ENCODE measurements around the gene DCUN1D3.

The DCUN1D3 gene

DNA sequence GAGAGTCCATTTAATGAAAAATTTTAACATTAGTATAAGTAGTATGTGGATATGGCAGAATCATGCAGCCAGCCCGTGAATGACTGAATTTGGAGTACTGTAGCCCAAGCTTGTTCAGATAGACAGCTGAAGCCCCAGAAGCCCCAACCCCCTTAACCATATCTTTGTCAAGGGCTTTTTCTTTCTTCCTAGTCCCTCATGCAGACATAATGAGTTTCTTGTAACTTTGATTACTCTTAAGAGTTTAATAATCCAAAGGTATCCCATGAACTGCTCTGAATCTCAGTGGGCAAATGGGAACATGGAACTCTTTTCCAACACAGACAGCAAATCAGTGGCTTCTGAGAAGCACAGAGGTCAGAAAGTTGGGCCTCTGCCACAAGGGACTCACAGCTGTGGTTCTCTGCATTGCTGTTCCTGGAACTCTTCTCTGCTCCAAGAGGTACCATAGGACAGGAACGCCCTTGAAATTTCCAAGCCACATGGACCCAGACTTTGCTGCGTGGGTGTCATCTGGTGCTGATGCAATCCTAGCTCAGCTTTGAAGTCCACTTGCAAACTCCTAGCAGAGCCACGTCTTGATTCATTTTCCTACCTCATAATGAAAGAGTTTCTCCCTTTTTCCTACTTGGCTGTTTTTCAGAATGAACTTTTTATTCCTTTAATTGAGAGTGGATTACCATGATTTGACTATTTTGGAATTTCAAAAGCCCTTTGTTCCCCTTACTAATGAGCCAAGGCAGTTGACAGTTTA, 18.5 kb upstream of the DCUN1D3 start:
- DNase-seq (ENCODE audit: low spot score), result no peak

DNA sequence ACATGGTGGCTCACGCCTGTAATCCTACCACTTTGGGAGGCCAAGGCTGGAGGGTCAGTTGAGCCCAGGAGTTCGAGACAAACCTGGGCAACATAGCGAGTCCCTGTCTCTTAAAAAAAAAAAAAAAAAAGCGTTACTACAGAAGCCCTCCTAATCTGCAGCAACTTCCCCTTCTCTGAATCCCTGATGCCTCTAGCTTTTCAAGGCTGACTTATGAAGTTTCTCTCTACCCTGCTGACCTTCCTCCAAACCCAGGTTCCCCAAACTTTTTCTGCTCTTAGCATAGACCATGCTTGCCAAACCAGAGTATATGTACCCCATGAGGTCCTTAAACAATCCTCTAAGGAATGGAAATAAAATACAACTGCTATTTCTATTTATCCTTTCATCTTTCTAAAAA, 16.8 kb upstream of the DCUN1D3 start:
- no peak for DNase-seq (ENCODE audit: low spot score)

DNA sequence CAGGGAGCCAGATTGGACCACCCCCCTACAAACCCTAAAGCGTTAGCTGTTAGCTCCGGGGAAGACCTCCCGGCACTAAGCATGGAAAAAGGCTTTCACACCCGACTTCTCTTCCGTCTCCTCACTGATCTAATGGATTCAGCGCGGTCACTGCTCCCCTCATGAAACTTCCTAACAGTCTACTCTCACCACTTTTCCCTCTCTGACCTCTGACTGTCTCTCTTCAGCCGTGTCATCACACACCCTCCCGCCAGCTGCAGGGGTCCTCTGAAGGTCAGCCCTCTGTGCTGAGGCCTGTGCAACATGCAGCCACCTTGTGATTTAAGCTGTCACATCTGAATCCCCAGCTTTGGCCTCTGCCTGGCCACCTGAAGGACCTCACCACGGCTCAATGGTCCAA, 16.1 kb upstream of the DCUN1D3 start:
- no peak for DNase-seq (ENCODE audit: low spot score)

DNA sequence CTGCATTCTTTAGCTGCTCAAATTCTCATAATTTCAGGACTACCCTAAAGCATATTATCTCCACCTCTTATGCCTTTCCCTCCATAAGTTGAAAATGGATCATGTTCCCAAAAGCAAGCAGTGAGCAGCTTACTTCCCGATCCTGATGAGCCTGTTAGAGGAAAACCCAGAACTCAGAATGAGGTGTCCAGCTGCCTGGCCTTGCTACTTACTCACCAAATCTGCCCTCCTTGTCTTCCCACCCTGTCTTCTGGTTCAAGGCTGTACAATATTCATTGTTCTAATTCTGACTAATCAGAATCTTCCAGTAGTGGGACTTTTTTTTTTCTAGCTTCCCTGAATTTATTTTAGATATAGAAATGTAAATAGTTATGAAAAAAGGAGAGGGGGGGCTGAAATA, 11.2 kb upstream of the DCUN1D3 start:
- DNase-seq (ENCODE audit: low spot score), result no peak

DNA sequence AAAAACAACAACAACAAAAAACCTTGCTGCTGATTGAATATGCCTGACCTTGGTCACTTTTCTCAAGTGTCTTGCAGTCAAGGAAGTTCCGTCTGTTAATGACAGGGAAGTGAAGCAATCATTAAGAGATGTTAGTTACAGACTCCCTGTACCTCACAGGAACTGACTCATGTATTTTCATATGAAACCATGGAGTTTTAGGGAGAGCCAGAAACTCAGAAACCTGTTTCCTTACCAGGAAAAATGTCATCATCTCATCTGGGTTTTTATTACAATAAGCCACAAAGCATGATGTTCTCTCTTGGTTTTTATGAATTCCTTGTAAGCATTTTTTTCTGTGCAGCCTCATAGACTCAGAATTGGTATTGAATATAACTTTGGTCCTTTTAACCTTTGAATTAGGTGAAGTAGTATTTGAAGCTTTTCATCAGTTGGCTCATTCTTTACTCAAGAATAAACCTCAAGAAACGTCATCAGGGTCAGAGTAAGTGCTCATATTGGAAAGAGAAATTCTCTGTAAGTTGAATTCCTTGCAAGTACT, 10.7 kb upstream of the DCUN1D3 start:
- DNase-seq (ENCODE audit: low spot score), result no peak

DNA sequence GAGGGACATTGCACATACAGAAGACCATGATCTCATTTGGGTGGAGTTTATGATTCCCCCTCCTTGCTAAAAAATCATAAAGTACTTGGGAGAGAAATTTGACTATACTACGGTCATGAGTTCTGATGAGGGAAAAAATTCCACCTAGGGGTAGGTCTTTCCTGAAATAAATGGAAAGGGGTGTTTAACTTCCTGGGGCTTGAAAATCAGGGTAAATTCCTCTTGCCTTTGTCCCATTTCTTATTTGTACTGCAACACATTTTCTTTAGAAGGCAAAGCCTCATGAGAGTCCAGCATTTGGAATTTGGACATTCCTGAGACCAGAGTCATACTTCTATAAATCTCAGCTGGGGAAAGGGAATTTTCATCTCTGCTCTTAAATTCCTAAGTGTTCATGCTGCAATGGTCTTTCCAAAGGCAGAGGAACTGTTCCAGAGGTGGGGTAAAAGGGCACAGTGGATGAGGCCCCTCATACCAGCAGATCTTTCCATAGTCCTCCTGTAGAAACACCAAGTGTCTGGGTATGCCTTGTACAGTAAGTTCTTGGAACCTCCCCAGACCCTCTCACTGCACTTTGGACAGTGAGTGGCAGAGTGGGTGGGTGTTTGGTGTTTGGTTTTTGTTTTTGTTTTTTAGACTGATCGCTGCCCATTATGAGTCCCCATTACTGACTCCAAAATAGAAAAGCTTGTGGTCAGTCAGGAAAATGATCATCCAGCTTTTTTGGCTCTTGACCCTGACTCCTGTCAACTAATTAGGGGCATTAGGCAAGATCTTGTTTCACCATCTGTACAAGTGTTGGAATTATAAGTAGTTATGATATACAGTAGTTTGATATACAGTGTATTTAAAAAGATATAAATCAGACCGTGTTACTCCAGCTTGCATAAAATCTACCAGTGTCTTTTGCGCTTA, 6.4 kb upstream of the DCUN1D3 start:
- no peak for DNase-seq (ENCODE audit: low spot score)

DNA sequence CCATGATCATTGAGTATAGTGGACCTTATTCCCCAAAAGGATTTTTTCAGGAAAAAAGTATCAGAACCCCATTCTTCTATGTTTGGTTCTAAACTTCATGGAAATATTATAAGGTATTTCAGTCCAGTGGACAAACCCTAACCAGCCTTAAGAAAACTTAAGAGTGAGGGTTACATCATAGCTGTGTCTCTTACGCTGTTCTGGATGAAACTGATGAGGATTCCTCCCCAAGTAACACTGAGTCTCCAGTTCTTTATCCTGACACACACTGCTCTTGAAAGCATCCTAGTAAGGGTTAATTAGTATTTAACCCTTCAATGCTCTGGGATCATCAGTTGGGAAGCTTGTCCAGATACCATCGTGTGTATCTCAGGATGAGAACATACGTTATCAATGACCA, 5.4 kb upstream of the DCUN1D3 start:
- no peak for DNase-seq (ENCODE audit: low spot score)

DNA sequence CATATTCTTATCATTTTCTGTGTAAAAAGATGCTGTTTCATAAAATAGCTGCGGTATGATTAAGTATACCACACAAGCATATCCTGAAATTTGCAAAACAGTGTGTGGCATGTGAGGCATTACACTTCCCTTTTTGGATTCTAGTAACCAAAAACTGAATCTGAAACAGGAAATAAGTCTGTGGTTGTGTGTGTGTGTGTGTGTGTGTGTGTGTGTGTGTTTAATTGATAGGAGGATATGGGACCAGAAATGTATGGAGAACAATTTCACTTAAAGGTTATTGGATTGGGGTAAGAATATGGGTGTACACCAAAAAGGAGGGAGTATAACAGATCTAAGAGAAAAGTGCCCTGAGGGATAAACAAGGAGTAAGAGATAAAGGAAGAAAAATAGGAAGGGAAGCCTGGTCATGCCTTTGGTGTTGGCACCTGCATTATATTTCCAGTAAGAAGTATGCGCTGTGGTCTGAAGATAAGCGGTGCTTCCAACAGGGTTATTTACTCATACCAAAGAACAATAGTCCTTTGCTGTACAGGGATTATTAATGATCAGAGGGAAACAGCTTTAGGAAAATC, 4.4 kb upstream of the DCUN1D3 start:
- DNase-seq (ENCODE audit: low spot score), result peak; percentile 54

DNA sequence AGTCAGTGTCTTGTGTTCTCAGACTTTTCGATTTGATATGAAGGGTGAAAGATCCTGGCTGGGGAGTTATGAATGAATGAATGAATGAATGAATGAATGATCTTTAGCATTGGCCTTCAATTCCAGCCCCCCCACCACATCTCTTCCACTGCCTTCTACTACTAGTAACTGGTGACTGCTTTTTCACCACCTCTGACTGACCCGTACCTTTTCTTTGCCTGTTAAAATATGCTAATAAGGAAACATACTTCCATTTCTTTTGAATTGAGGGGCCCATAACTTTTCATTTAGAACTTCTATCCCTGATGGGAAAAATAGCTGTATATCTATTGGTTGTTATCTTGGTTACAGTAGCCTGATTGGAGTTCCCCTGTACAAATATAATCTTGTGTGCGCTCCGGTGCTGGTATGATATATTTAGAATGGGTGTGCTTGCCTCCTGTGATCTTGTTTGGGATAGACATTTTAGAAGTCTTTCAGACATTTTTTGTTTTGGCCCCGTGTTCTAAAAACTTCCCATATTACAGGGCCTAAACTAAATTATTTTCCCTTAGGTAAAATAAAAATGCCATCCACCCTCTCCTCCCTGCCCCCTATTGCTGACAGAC, 3.8 kb upstream of the DCUN1D3 start:
- no peak for DNase-seq (ENCODE audit: low spot score)

DNA sequence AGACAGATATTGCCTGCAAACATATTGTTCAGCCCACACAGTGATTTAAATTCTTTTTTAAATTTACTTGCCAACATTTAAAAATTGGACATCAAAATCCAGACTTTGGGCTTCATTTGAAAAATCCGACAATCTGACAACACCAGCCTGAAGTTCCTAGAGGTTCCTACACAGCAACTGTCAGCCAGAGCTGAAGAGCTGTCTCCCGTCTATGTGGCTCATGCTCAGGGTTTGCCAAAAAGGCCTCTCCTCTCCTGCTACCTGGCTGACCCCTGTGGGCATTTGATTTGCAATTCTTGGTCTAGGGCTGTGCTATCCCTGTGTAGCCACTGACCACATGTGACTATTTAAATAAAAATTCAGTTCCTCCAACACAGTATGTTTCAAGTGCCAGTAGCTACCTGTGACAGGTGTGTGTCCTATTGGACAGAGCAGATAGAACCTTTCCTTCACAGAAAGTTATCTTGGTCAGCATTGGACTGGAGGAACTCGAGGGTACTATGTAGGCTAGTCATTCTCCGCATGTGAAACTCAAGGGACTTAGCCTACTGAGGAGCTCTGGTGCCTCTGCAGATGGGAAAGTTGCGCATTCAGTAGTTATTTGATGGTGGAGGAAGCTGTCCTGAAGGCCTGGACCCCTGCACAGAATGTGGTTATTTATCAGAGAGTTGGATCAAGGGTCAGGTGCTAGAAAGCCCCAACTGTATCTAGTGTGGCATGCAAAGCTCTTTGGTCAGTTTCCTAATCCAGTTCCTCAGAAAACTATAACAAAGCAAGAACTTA, 3.1 kb upstream of the DCUN1D3 start:
- no peak for DNase-seq (ENCODE audit: low spot score)

DNA sequence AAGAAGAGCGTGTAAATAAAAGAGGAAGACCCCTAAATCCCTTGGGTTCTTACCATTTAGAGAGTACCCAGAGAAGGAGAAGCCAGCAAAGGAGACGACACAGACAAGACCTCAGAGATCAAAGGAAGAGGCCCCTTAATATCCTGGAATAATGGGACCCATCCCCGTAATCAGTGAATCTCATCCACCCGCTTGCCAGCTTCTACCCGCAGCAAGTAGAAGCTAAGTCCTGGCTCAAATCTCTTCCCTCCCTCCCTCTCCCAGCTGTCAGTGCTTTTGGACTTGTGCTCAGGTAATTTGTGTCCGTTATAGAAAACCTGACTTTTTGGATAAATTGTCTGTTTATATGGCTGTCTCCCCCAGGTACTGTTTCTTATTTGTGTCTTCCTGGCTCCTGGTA, 2.3 kb upstream of the DCUN1D3 start:
- DNase-seq (ENCODE audit: low spot score), result no peak

DNA sequence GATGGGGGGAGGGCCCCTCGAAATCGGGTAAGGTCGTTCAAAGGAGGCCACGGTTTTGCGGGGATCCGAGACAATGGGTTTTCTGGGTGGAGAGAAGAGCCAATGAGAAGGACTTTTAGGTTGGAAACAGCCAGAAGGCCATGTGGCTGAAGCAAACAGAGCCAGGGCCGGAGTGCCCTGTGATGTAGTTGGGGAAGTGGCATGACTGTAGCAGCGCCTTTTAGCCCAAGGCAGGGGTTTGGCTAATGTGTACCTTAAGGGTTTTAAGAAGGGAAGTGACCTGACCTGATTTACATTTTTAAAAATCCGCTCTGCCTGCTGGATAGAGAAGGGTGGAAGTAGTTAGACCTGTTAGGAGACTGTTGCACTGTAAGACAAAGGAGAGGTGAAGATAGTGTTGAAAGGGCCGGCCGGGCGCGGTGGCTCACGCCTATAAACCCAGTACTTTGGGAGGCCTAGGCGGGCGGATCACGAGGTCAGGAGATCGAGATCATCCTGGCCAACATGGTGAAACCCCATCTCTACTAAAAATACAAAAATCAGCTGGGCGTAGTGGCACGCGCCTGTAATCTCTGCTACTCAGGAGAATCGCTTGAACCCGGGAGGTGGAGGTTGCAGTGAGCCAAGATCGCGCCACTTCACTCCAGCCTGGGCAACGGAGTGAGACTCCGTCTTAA, 1.4 kb upstream of the DCUN1D3 start:
- no peak for DNase-seq (ENCODE audit: low spot score)

DNA sequence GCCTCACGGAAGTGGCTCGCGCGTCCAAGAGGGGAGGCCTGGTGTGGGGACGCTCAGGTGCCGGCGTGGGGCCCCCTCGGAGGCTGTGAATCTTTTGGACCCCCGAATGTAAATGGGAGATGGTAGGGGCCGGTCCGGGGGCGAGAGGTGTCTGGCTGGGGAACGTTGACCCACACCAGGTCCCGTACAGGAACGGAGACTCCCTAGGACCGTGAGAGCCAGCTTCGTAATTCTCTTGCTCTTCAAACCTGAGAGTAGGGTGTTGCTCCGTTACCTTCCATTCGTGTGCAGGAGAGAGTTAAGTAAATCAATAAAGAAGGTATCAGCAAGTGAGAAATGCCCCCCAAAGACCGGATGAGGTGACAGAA, 894 bp upstream of the DCUN1D3 start:
- no peak for DNase-seq (ENCODE audit: low spot score)

DNA sequence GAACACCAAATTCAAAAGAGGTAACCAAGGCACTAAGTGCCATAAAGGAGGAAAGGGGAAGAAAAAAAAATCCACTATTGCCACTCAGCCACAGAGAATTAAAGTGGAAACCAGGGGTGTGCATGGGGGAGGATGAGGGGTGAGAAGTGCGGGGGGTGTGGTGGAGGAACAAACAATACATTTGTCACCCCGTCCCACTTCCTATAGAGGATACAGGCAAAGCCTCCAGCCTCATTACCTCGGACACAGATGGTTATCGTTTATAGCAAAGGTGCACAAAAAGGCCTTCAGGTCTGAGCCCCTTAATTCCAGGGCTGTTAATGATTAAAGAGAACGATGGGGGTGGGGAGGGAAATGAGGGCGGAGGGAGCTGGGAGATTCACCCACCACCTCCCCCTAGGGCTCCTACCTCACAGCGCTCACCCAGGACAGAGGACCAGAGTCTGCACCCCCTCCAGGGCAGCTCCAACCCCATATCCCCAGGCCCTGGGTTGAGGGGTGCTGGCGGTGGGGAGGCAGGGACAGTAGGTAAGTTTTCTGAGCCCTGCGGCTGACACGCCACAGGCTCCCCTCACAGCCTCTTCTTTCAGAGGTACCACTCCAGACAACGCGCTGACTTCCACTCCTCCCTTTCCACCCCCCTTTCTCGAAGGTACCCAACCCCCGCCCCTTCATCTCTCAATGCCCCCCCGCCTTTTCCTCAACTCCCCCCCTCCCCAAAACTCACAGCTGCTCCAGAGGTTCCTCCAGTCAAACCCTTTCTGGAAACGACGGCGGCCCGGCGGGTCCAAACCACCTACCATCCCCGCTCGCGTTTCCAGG, 470 bp downstream of the DCUN1D3 start:
- no peak for DNase-seq (ENCODE audit: low spot score)

DNA sequence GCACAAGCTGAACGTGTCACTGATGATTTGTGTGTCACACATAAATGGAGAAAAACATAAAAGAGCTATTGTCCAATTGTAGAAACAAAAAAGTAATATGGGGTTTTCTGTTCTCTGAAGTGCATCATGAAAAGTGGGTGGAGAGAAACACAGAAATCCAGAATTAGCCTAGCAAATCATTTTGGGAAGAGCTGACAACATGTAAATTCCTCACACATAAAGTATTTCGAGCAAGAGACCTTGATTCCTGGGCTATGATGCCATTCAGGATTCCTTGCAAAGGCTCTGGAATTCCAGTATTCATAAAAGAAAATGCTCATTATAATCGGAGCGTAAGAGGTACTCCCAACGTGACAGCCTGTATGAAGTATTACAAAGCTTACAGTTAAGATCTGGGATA, 1.1 kb downstream of the DCUN1D3 start:
- no peak for DNase-seq (ENCODE audit: low spot score)

DNA sequence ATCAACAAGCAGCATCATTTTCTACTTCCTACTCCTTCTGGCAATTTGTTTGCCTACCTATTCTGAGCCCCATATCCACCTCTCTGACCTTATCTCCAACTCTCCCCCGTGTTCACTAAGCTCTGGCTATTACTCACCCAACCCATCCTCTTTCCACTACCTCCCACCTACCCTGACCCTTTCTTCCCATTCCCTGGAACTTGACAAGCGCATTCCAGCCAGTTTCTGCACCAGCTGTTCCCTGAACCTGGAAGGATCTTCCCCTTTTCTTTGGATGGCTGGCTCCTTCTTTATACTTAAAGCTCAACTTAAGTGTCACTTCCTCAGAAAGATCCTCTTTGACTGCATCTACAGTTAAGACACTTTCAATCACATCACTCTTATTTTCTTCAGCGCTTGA, 2.2 kb downstream of the DCUN1D3 start:
- DNase-seq (ENCODE audit: low spot score), result no peak

DNA sequence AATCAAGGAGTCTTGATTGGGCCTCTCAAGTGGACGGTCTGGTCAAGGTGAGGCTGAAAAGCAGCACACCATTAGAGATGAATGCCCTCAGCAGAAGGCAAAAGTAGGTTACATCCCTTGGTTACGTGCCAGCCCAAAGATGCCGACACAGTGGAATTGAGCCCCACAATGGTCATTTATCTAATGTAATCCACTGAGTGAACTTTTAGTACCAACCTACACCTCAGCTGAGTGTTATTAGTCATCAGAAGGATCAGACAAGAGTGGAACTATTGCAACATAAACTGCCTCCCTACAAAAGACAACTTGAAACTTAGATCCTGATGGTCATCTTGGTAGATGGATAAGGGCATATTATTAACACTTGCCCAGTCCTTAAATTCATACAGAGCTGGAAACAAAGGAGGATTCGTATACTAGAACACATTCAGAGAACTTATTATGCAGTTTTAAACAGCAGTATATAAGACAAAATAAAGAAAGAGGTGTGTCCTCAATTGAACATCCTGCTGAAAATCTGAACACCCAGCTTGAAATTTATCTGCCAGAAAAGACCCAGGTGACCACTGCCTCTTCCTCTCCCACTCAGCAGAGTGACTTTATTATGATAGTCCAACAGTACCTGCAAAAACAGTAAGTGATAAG, 2.8 kb downstream of the DCUN1D3 start:
- DNase-seq (ENCODE audit: low spot score), result no peak

DNA sequence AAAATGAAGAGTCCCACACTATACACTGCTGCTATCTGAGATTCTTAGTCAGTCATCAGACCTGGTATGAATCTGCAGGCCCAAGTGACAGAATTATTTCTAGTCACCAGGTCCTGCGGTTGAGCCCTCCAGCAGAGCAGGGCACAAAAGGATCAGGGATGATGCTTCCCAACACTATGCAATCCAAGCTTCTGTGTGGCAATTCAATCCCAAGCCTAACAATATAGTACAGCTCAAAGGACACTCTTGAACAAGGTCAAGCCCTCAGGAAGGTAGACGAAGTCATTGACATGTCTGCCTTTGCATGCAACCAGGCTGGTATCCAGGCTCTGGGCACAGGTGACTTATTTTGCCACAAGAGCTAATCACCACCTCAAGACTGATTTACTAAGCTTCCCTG, 5.8 kb downstream of the DCUN1D3 start:
- DNase-seq (ENCODE audit: low spot score), result no peak

DNA sequence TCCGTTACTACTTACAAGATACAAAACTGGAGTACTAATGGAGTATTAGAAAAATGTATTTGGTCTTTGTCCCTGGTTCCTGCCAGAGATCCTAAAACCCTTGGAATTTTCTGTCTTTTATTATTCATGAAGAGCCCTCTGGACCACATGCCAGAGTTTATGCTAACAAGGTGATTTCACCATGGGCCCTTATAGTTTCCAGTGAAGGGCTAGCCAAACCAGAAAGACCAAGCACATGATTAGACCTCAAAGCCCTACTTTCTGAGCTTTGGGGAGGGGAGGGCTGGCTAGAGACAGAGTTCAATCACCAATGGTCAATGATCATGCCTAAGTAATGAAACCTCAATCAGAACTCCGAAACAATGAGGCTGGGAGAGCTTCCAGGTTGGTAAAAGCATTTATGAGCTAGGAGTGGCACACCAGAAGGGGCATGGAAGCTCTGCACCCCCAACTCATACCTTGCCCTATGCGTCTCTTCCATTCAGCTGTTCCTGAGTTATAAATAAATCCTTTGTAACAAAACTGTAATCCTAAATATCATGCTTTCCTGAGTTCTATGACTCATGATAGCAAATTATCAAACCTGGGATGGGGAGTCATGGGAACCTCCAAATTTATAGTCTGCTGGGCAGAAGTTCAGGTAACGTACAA, 10.4 kb downstream of the DCUN1D3 start:
- no peak for DNase-seq (ENCODE audit: low spot score)

Data from CD4-positive, alpha-beta T cell treated with Interleukin-6 at 100 ng/mL for 8 hours (primary cell).